Hepatocyte (in vitro differentiated cells): ENCODE measurements around the gene SEMA3G.

Source experiments
- CTCF ChIP-seq: fragments of 200-600 bp; sonication (generic); IDR thresholded peaks from 2 replicates; pipeline ENCODE4 v1.5.1; 2016; ENCODE audit warnings: antibody characterized with exemption, mild to moderate bottlenecking; ENCODE audit not compliant: poor library complexity
- EZH2 ChIP-seq: fragments of 200-600 bp; sonication (generic); IDR thresholded peaks from 2 replicates; pipeline ENCODE4 v1.6.1; 2016; ENCODE audit warnings: antibody characterized with exemption, mild to moderate bottlenecking, borderline replicate concordance

- no peak for TF ChIP-seq CTCF
- TF ChIP-seq EZH2, result no peak
Observed at GRCh38 chr3:52443791-52444687, 864 bp downstream of the SEMA3G start.
